HK-2 (cell line): ENCODE data around the gene S100A12.

Experiments
- DNase-seq: peaks from one replicate; pipeline ENCODE4 v3.0.0-alpha.2; 2018; ENCODE audit not compliant: unreplicated experiment

The S100A12 gene

DNA sequence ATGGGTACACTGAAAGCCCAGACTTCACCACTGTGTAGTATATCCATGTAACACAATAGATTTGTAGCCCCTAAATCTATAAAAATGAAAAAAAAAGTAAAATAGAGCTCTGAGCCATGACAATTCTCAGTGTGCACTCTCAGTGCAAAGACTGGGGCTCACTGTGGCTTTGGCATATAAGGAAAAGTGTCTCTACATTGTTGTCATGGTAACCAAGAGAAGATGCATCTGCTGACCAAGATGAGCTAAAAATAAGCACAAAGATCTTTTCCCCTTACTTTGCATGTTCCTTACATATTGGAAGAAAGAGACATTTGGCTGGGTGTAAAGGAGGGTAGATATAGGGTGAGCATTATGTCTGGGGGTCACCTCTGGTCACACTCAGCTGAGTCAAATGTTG, 38.8 kb downstream of the S100A12 start:
- no peak for DNase-seq

DNA sequence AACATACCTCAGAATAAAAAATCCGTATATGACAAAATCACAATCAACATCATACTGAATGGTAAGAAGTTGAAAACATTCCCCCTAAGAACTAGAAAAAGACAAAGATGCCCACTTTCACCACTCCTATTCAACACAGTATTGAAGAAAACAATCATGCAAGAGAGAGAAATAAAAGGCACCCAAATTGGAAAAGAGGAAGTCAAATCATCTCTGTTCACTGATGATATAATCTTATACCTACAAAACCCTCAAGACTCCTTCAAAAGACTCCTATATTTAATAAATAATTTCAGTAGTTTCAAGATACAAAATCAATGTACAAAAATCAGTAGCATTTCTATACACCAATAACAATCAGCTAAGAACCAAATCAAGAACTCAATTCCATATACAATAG, 41.5 kb downstream of the S100A12 start:
- DNase-seq, result no peak

DNA sequence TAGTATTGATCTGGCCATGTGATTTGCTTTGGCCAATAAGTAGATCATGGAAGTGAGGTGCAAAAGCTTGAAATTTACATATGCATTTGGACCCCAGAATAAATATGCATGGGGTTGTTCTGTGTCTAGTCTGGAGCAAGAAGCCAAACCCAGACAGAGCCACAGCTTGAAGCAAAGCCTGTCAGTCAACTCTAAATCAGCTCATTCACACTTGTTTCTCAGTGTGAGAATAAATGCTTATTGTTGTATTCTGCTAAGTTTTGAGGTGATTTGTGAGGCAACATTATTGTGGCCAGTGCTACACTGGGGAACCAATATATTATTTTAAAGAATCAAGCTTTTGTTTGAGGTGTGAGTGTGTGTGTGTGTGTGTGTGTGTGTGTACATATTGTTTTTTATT, 50.5 kb downstream of the S100A12 start:
- DNase-seq, result no peak
